AG09309 (cell line): ENCODE data around the gene CLCN6.

ENCODE experiments used
- DNase-seq: peaks from one replicate; pipeline ENCODE4 v3.0.0-alpha.2; 2010; ENCODE audit warnings: low read depth
- H3K4me3 ChIP-seq: 2 replicates; pipeline ENCODE4 v1.5.1; 2011; ENCODE audit warnings: mild to moderate bottlenecking, low read depth, low read length, moderate library complexity; ENCODE audit not compliant: control insufficient read depth
- TF ChIP-seq, protein P1 (sequence below): IDR thresholded peaks from 2 replicates; pipeline ENCODE4 v1.5.1; 2011; ENCODE audit warnings: mild to moderate bottlenecking, low read depth, low read length, inconsistent platforms; ENCODE audit not compliant: insufficient read depth, control insufficient read depth; ENCODE audit errors: missing control alignments

Gene CLCN6

DNA sequence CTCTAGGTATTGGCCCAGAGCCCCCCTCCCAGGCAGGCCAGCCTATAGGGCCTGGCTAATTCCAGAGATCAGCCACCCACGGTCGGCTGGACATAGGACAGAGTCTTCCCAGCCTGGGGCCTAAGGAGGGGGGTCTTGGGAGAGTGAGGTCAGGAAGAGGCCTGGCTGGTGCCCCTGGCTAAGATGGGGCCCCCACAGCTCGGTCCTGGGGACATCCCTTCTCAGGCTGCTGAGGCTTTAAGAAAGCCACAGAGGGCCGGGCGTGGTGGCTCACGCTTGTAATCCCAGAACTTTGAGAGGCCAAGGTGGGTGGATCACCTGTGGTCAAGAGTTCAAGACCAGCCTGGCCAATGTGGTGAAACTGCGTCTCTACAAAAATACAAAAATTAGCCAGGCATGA is 41.5 kb upstream of the CLCN6 start:
- no peak for DNase-seq
- TF ChIP-seq, protein P1, sequence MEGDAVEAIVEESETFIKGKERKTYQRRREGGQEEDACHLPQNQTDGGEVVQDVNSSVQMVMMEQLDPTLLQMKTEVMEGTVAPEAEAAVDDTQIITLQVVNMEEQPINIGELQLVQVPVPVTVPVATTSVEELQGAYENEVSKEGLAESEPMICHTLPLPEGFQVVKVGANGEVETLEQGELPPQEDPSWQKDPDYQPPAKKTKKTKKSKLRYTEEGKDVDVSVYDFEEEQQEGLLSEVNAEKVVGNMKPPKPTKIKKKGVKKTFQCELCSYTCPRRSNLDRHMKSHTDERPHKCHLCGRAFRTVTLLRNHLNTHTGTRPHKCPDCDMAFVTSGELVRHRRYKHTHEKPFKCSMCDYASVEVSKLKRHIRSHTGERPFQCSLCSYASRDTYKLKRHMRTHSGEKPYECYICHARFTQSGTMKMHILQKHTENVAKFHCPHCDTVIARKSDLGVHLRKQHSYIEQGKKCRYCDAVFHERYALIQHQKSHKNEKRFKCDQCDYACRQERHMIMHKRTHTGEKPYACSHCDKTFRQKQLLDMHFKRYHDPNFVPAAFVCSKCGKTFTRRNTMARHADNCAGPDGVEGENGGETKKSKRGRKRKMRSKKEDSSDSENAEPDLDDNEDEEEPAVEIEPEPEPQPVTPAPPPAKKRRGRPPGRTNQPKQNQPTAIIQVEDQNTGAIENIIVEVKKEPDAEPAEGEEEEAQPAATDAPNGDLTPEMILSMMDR = no peak
- no peak overlapping the region for H3K4me3 ChIP-seq

DNA sequence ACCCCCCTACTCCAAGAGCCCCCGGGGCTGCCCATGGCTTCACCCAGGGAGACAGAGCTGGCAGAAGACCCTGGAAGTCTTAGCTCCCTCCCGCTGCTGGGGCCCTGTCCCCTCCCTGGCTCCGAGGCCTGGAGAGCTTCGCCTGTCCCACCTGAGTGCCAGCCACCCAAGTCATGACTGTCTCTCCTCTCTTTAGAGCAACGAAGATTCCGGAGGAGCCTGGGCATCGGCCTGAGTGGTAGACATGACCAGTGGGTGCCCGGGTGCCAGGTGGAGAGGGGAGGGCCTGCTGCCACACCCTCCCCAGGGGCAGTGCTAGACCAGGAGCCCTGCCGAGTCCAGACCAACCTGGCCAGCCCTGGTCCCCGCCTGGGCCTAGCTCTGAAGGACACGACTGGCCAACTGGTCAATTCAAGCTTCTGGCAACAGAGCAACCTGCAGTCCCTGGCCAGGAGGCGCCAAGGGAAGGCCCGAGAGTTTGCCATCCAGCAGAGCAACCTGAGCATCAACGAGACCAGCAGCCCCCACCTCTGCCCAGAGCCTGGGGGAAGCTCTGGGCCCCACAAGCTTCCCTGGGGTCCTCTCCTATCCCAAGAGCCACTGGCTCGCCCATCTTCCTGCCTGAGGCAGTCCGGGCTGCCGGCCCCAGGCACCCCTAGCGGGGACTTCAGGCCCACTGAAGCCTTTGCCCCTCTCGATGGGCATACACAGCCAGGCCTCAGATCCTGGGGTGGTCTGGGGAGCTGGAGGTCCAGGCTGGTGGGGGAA is 40.1 kb upstream of the CLCN6 start:
- TF ChIP-seq, protein P1 = no peak
- DNase-seq = no peak
- H3K4me3 ChIP-seq = no peak overlapping the region

DNA sequence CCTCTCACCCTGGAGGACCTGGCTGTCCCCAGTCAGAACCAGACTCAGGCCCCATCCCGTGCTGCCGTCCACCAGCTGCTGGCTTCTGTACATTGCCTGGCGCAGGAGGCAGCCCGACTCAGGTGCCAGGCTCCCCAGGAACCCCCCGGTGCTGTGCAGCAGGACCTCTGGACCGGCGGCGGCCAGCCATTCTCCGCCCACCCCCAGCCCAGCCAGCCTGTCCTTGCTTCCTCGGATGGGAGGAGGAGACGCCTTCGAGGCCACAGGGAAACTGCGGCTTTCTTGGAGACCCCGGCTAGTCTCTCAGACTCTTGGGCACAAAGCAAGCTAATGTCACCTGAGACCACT is 39.6 kb upstream of the CLCN6 start:
- TF ChIP-seq, protein P1 = no peak
- no peak overlapping the region for H3K4me3 ChIP-seq
- DNase-seq = no peak

DNA sequence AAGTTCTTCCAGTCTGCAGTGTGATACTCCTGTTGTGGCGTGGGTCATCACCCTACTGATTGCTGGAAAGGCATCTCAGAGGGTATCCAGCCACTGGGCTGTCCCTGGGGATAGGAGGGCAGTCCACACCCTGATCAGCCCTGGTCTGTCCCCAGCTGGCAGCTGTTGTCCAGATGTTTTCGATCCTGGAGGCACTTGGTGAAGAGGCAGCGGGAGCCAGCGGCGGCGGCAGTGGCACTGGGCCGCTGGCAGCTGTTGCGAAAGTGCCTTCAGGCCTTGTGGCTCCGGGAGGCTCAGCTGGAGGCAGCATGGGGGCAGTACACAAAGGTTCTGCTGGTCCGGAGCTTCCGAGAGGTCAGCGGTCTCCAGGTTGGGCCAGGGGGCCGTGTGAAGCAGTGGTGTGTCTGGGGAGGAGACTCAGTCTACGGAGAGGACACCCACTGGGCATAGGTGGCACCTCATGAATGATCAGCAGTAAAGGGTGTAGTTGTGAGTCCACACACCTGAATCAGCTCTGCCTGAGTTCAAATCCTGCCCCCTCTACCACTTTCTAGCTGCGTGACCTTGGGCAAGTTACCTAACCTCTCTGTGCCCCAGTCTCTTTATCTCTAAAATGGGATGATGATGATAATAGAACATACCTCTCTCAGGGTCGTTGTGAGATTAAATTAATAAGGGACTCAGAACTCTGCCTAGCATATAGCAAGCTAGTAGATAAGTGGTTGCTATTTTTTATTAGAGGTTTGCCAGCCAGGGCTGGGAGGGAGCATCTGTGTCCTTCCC is 37.9 kb upstream of the CLCN6 start:
- no peak for DNase-seq
- no peak overlapping the region for H3K4me3 ChIP-seq
- TF ChIP-seq, protein P1 = no peak

DNA sequence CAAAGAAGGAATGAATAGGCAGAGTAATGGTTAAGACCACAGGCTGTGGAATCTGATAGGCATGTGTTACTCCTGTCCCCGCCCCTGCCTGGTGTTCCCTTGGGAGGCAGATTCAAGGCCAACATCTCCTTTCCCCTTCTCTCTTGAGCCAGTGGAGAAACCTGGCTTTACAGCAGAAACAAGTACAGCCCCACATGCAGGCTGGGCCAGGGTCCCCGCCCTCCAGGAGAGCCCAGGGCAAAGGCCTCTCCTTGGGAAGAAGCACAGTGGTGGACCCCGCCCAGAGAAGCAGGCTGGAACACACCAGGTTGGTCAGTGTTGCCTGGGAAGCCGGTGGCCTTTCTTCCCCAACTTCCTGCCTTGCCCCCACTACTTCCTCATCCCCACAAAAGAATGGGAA is 37.2 kb upstream of the CLCN6 start:
- TF ChIP-seq, protein P1 = no peak
- DNase-seq = no peak
- H3K4me3 ChIP-seq = no peak overlapping the region

DNA sequence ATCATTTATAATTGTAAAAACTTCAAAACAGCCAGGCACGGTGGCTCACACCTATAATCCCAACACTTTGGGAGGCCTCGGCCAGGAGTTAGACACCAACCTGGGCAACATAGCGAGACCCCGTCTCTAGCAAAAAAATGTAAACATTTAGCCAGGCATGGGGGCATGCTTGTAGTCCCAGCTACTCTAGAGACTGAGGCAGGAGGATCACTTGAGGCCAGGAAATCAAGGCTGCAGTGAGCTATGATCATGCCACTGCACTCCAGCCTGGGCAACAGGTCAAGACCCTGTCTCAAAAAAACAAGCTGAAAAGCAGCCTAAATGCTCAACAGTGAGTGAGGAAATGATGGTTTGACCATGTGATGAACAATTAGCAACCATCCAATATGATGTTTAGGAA is 36.7 kb upstream of the CLCN6 start:
- DNase-seq = no peak
- TF ChIP-seq, protein P1 = no peak

More for the DNA sequence above, 36.7 kb upstream of the CLCN6 start:
- H3K4me3 ChIP-seq = no peak overlapping the region
